A673 (cell line): Measurements from ENCODE around the gene CHCHD3. TPM values are rescaled to one million over a fixed set of nuclear protein-coding genes. Genes with fewer than 3 reads are reported as not detected.
"Not testable (repeated sequence)": the region's sequence is repeated elsewhere in the genome, so short reads cannot be mapped to it uniquely, and the experiment has no call there.

Experiments
- BruUV-seq: library from RNA; stranded (reverse); fragments of 400-500 nt; replicated peaks from 2 replicates; lab custom pipeline; 2021; lab: Mats Ljungman, UMichigan
- CTCF ChIA-PET: fragments of 300-600 bp; sonication (Branson Sonifier 250); formaldehyde crosslinking; loops from one replicate; lab custom pipeline; 2022; ENCODE audit warnings: antibody characterized with exemption; lab: Charles Lee
- POLR2A ChIA-PET: fragments of 300-600 bp; sonication (Branson Sonifier 250); formaldehyde crosslinking; loops from one replicate; lab custom pipeline; 2022; ENCODE audit warnings: antibody characterized with exemption; ENCODE audit not compliant: low non-redundant PET; lab: Charles Lee
- DNase-seq: peaks from one replicate; pipeline ENCODE4 v3.0.0-alpha.2; 2015; ENCODE audit warnings: low spot score
- H3K27ac ChIP-seq: fragments of 200-600 bp; sonication (generic); 2 replicates; pipeline ENCODE4 v1.5.1; 2016; ENCODE audit warnings: mixed run types, low read depth, mild to moderate bottlenecking, mixed read lengths, antibody characterized with exemption, low read length; ENCODE audit not compliant: poor library complexity, severe bottlenecking
- H3K27me3 ChIP-seq: fragments of 200-600 bp; sonication (generic); replicated peaks from 2 replicates; pipeline ENCODE4 v1.6.1; 2017; ENCODE audit warnings: mixed run types, low read depth, mild to moderate bottlenecking, mixed read lengths, antibody characterized with exemption, low read length; ENCODE audit not compliant: insufficient read depth, poor library complexity
- H3K36me3 ChIP-seq: fragments of 200-600 bp; sonication (generic); 2 replicates; pipeline ENCODE4 v1.6.1; 2016; ENCODE audit warnings: mixed run types, mild to moderate bottlenecking, mixed read lengths, antibody characterized with exemption, low read length; ENCODE audit not compliant: insufficient read depth, poor library complexity, severe bottlenecking
- H3K4me1 ChIP-seq: fragments of 200-600 bp; sonication (generic); 2 replicates; pipeline ENCODE4 v1.6.1; 2017; ENCODE audit warnings: mixed run types, mild to moderate bottlenecking, mixed read lengths, antibody characterized with exemption, low read length; ENCODE audit not compliant: insufficient read depth, poor library complexity, severe bottlenecking
- H3K4me3 ChIP-seq: fragments of 200-600 bp; sonication (generic); 2 replicates; pipeline ENCODE4 v1.5.1; 2016; ENCODE audit warnings: low read depth, mixed run types, mild to moderate bottlenecking, mixed read lengths, low read length; ENCODE audit not compliant: poor library complexity, severe bottlenecking
- H3K9me3 ChIP-seq: fragments of 200-600 bp; sonication (generic); 2 replicates; pipeline ENCODE4 v1.6.1; 2016; ENCODE audit warnings: mixed run types, low read depth, mild to moderate bottlenecking, mixed read lengths, antibody characterized with exemption, low read length; ENCODE audit not compliant: poor library complexity, severe bottlenecking
- CTCF ChIP-seq: fragments of 300-800, 200-600 bp; sonication (generic); conservative IDR thresholded peaks from 2 replicates; pipeline ENCODE4 v1.5.1; 2017; ENCODE audit warnings: low read depth, mild to moderate bottlenecking, antibody characterized with exemption, low read length, moderate library complexity, mixed read lengths
- EZH2 ChIP-seq: fragments of 200-600 bp; sonication (generic); IDR thresholded peaks from 2 replicates; pipeline ENCODE4 v1.6.1; 2017; ENCODE audit warnings: borderline replicate concordance, low read depth, mild to moderate bottlenecking, mixed read lengths, antibody characterized with exemption, low read length; ENCODE audit not compliant: poor library complexity, severe bottlenecking
- intact Hi-C: fragments of 100-400 bp; cut with micrococcal nuclease; formaldehyde crosslinking; loops from one replicate; pipeline ENCODE4 v1.10.0; 2022; ENCODE audit not compliant: unreplicated experiment
- total RNA-seq: library from RNA; stranded (reverse); gene quantifications from 2 replicates; pipeline ENCODE4 v1.2.3, GENCODE V29; 2021

CHCHD3 gene
- total RNA-seq, 1 experiment from 2014 or later = 128 TPM

- intact Hi-C loops = no loop called here
- peak; percentile 52 for DNase-seq
- ChIA-PET POLR2A (no interaction called here), CTCF (no interaction called here)
- Histone ChIP-seq H3K4me3 (no peak overlapping the region), H3K27ac (no peak overlapping the region), H3K27me3 (no peaks in the 10 kb centered on the region), H3K4me1 (peaks cover 21% of the 10 kb centered on the region), H3K36me3 (peaks cover 4% of the 10 kb centered on the region), H3K9me3 (no peaks in the 10 kb centered on the region)
- TF ChIP-seq CTCF (peak; percentile 61), EZH2 (no peak)
- BruUV-seq = no TSS peak
Observed at GRCh38 chr7:132930881-132931280, 151.0 kb downstream of the CHCHD3 start.

GRCh38 chr7:132929944-132930343 lies 151.9 kb downstream of the CHCHD3 start:
- H3K4me3 ChIP-seq, BruUV-seq, intact Hi-C loops, H3K9me3 ChIP-seq, H3K36me3 ChIP-seq, H3K27me3 ChIP-seq, H3K27ac ChIP-seq, POLR2A ChIA-PET: not testable (repeated sequence)
- H3K4me1 ChIP-seq = peaks cover 21% of the 10 kb centered on the region
- peak; percentile 14 for DNase-seq
- CTCF ChIA-PET = interaction anchor here (0.7 kb wide), 1 partner anchor 836 kb away, joined by 8 read pairs; no protein-coding TSS in a partner anchor

GRCh38 chr7:132919771-132920170 lies 162.1 kb downstream of the CHCHD3 start:
- CTCF ChIA-PET = no interaction called here
- DNase-seq = no peak
- H3K27ac ChIP-seq = no peak overlapping the region
- intact Hi-C loops = no loop called here
- no peaks in the 10 kb centered on the region for H3K9me3 ChIP-seq
- no peaks in the 10 kb centered on the region for H3K36me3 ChIP-seq
- no peak overlapping the region for H3K4me3 ChIP-seq
- H3K27me3 ChIP-seq = no peaks in the 10 kb centered on the region
- POLR2A ChIA-PET = no interaction called here
- no peak for TF ChIP-seq CTCF
- TF ChIP-seq EZH2 = no peak
- H3K4me1 ChIP-seq = no peaks in the 10 kb centered on the region
- no TSS peak for BruUV-seq

- ChIA-PET POLR2A (interaction anchor here (0.6 kb wide), 1 partner anchor 50 kb away, joined by 3 read pairs; no protein-coding TSS in a partner anchor), CTCF (no interaction called here)
- Histone ChIP-seq H3K9me3 (no peaks in the 10 kb centered on the region), H3K4me1 (no peaks in the 10 kb centered on the region), H3K27ac (no peak overlapping the region), H3K36me3 (no peaks in the 10 kb centered on the region), H3K4me3 (no peak overlapping the region), H3K27me3 (no peaks in the 10 kb centered on the region)
- intact Hi-C loops = no loop called here
- no peak for DNase-seq
- TF ChIP-seq CTCF (no peak), EZH2 (no peak)
- no TSS peak for BruUV-seq
Observed at GRCh38 chr7:132915647-132916046, 166.2 kb downstream of the CHCHD3 start.
